HFF-Myc (cell line): ENCODE results near the gene TXNRD1.

ENCODE experiments used
- DNase-seq: peaks from one replicate; pipeline ENCODE4 v3.0.0-alpha.2; 2011; ENCODE audit warnings: low read depth; ENCODE audit errors: extremely low read depth
- H3K4me3 ChIP-seq: replicated peaks from 2 replicates; pipeline ENCODE4 v1.5.1; 2011; ENCODE audit warnings: low read depth, mild to moderate bottlenecking, control low read depth, low read length
- TF ChIP-seq, protein P1 (sequence below): IDR thresholded peaks from 2 replicates; pipeline ENCODE4 v1.5.1; 2012; ENCODE audit warnings: mild to moderate bottlenecking, low read depth, low read length, control low read depth; ENCODE audit errors: missing control alignments

The TXNRD1 gene

DNA sequence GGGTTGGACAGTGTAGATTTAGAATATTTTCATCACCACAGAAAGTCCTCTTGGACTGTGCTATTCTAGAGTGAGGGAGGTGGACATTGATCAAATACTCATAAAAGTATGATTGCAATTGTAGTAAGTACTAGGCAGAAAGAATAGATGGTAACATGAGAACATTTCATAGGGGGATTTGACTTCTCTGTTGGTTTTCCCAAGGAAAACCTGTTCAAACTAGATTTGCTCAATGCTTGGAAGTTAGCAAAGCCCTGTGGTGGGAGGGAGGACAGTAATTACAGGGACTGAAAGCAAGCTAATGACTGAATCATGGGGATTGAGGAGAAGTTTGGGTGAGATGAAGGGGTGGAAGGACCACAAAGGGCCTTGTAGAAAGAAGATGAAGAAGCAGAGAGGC lies 63.6 kb downstream of the TXNRD1 start:
- DNase-seq, result no peak
- no peak overlapping the region for H3K4me3 ChIP-seq
- TF ChIP-seq, protein P1, sequence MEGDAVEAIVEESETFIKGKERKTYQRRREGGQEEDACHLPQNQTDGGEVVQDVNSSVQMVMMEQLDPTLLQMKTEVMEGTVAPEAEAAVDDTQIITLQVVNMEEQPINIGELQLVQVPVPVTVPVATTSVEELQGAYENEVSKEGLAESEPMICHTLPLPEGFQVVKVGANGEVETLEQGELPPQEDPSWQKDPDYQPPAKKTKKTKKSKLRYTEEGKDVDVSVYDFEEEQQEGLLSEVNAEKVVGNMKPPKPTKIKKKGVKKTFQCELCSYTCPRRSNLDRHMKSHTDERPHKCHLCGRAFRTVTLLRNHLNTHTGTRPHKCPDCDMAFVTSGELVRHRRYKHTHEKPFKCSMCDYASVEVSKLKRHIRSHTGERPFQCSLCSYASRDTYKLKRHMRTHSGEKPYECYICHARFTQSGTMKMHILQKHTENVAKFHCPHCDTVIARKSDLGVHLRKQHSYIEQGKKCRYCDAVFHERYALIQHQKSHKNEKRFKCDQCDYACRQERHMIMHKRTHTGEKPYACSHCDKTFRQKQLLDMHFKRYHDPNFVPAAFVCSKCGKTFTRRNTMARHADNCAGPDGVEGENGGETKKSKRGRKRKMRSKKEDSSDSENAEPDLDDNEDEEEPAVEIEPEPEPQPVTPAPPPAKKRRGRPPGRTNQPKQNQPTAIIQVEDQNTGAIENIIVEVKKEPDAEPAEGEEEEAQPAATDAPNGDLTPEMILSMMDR, result no peak

DNA sequence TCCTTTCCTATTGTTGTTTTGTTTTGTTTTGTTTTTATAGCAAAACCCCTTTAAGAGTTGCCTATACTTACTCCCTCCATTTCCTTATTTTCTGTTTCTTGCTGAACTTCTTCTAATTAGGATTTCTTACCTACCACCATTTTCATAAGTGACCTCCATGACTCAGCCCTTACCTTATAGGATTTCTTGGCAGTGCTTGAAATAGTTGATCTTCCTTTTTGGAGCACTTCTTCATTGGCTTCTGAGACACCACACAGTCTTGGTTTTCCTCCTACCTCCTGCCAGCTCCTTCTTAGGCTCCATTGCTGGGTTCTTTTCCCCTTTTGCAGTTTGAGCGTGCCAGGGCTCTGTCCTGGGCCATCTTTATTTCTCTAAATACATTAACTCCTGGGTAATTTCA lies 64.5 kb downstream of the TXNRD1 start:
- TF ChIP-seq, protein P1, result no peak
- peak overlapping the region; percentile 6; the same call in 1 of the 2 replicates for H3K4me3 ChIP-seq

DNA sequence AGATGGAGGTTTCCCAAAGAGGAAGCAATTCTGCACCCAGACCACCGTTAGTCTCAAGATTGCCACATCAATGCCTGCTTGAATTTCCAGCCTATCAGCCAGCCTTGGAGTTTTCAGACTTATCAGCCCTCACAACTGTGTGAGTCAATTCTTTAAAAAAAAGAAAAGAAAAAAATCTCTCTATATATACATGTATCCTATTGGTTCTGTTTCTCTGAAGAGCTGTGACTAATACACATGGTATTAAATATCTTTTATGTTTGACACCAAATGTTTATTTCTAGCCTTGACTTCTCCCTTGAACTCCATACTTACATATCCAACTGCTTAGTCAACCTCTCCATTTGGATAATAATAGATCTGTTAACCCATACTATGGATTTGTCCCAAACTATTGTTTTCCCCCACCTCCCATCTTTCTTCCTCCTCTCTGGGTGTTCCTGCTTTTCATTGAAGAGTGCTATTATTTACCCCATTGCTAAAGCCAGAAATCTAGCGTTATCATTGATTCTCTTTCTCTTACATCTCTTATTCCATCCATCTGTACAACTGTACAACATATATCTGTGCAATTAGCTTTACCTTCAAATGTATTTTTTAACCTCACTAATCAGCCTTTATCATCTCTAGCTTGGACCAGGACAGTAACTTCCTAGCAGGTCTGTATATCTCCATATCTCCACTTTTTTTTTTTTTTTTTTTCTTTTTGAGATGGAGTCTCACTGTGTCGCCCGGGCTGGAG lies 65.3 kb downstream of the TXNRD1 start:
- no peak overlapping the region; the same call in 1 of the 2 replicates for H3K4me3 ChIP-seq
- TF ChIP-seq, protein P1, result no peak
- no peak for DNase-seq

More for the DNA sequence above, 64.5 kb downstream of the TXNRD1 start:
- no peak for DNase-seq

DNA sequence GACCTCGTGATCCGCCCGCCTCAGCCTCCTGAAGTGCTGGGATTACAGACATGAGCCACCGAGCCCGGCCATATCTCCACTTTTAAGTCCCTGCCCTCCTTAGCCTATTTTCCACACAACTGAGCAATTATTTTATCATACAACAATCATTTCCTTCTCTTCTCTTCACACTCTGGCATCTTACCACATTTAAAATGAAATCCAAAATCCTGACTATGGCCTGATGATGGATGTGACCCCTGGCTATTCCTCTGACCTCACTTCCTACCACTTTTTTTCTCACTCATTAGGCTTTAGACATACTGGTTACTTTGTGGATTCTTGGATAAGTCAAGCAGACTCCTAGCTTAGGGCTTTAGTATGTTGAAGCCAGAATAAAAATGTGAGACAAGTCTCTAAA lies 66.1 kb downstream of the TXNRD1 start:
- TF ChIP-seq, protein P1, result no peak
- H3K4me3 ChIP-seq, result no peak overlapping the region
- no peak for DNase-seq

DNA sequence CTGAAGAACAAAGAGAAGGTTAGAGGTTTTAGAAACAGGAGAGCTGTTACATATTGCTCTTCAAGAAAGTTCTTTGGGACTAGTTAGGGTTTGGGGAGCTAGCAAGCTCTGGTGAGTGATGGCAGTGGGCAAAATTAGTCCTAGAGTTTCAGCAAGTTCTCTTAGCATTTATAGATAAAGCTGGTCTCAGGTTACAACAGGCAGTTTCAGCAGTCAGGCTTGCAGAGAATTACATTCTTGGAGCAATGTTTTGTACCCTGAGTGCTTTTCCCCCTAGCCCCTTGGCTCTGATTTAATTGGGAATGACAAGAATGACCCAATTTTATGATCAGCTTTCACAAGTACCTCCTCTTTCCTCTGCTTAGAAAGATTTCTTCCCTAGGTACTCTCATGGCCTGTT lies 66.5 kb downstream of the TXNRD1 start:
- TF ChIP-seq, protein P1, result no peak
- DNase-seq, result no peak
- no peak overlapping the region for H3K4me3 ChIP-seq

DNA sequence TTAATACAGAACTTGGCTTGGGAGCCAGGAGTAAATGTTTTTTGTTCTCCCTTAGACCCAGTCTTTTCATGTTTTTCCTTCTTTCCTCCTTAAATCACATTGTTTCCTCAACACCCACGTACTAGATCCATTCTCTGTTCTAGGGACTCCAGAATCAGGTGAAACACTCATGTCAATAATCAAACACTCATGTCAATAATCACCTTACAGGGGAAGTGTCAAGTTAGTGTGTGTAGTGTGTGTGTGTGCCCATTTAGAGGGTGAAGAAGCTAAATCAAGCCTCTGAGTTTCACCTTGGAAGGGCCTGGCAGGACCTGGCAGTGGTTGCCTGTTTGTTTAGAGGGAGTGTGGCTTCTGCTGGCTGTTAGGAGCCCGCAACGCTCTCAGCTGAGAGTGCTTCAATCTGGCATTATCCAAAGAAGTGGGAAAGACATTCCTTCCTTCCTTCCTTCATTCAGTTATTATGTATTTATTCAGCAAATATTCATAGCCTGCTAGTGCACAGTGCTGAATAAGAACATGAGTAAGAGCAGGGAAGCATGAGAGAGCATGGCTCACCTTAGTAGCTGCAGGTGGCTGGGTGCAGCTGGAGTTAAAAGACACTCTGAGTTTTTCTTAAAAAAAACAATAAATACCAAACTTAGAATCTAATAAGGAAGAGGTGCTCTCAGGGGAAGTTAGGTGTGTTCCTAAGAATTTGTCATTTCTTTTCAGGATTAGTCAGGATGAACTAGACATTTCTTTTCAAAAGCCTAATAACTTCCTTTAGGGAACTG lies 70.3 kb downstream of the TXNRD1 start:
- peak overlapping the region; percentile 68 for H3K4me3 ChIP-seq
- TF ChIP-seq, protein P1, result no peak
- DNase-seq, result no peak
